SK-N-SH treated with all-trans-retinoic acid at 6 μM for 48 hours (cell line): ENCODE data around the gene HRAS.

Experiments
- ATAC-seq: fragments of 200-7000 bp; cut with Tn5 transposase; 3 replicates; pipeline ENCODE4 v1.9.1; 2020; ENCODE audit warnings: mild to moderate bottlenecking, moderate library complexity
- BACH2 ChIP-seq: fragments of 250-450 bp; sonication (Bioruptor Pico); IDR thresholded peaks from 2 replicates; pipeline ENCODE4 v1.9.0; 2021; ENCODE audit warnings: mild to moderate bottlenecking, borderline replicate concordance
- CSDC2 ChIP-seq: fragments of 250-450 bp; sonication (Bioruptor Pico); IDR thresholded peaks from 2 replicates; pipeline ENCODE4 v1.5.0; 2020; ENCODE audit warnings: mild to moderate bottlenecking, moderate library complexity
- ESRRG ChIP-seq: fragments of 250-450 bp; sonication (Bioruptor Pico); IDR thresholded peaks from 2 replicates; pipeline ENCODE4 v1.6.1; 2021; ENCODE audit warnings: mild to moderate bottlenecking
- GLIS3 ChIP-seq: fragments of 250-450 bp; sonication (Bioruptor Pico); IDR thresholded peaks from 2 replicates; pipeline ENCODE4 v1.5.0; 2020; ENCODE audit warnings: mild to moderate bottlenecking, moderate library complexity
- OSR1 ChIP-seq: fragments of 250-450 bp; sonication (Bioruptor Pico); IDR thresholded peaks from 2 replicates; pipeline ENCODE4 v1.8.0; 2022; ENCODE audit warnings: moderate library complexity, mild to moderate bottlenecking, inconsistent platforms
- PPARA ChIP-seq: fragments of 250-450 bp; sonication (Bioruptor Pico); IDR thresholded peaks from 2 replicates; pipeline ENCODE4 v1.5.0; 2020; ENCODE audit warnings: mild to moderate bottlenecking, borderline replicate concordance
- RARB ChIP-seq: fragments of 250-450 bp; sonication (Bioruptor Pico); IDR thresholded peaks from 2 replicates; pipeline ENCODE4 v1.8.0; 2021; ENCODE audit warnings: mild to moderate bottlenecking, moderate library complexity
- SNAI2 ChIP-seq: fragments of 250-450 bp; sonication (Bioruptor Pico); IDR thresholded peaks from 2 replicates; pipeline ENCODE4 v1.5.0; 2020; ENCODE audit warnings: mild to moderate bottlenecking, moderate library complexity
- TCF4 ChIP-seq: fragments of 250-450 bp; sonication (Bioruptor Pico); IDR thresholded peaks from 2 replicates; pipeline ENCODE4 v1.8.0; 2021; ENCODE audit warnings: mild to moderate bottlenecking, moderate library complexity, borderline replicate concordance
- TOX ChIP-seq: fragments of 250-450 bp; sonication (Bioruptor Pico); IDR thresholded peaks from 2 replicates; pipeline ENCODE4 v1.8.0; 2021; ENCODE audit warnings: mild to moderate bottlenecking, moderate library complexity, borderline replicate concordance
- ZC3H10 ChIP-seq: fragments of 250-450 bp; sonication (Bioruptor Pico); IDR thresholded peaks from 2 replicates; pipeline ENCODE4 v1.5.1; 2021; ENCODE audit warnings: mild to moderate bottlenecking, moderate library complexity
- ZFP3 ChIP-seq: fragments of 250-450 bp; sonication (Bioruptor Pico); IDR thresholded peaks from 2 replicates; pipeline ENCODE4 v1.5.0; 2020; ENCODE audit warnings: mild to moderate bottlenecking, moderate library complexity
- ZFP30 ChIP-seq: fragments of 450-650 bp; formaldehyde crosslinking; IDR thresholded peaks from 2 replicates; pipeline ENCODE4 v1.5.0; 2022; ENCODE audit warnings: mild to moderate bottlenecking, moderate library complexity
- ZNF565 ChIP-seq: fragments of 450-650 bp; formaldehyde crosslinking; conservative IDR thresholded peaks from 2 replicates; pipeline ENCODE4 v1.5.0; 2020; ENCODE audit warnings: low read depth, mild to moderate bottlenecking, moderate library complexity
- ZNF8 ChIP-seq: fragments of 450-650 bp; formaldehyde crosslinking; IDR thresholded peaks from 2 replicates; pipeline ENCODE4 v1.5.0; 2020; ENCODE audit warnings: mild to moderate bottlenecking, moderate library complexity
- TF ChIP-seq, protein P1 (sequence below): fragments of 250-450 bp; sonication (Bioruptor Pico); IDR thresholded peaks from 2 replicates; pipeline ENCODE4 v1.5.1; 2021; ENCODE audit warnings: mild to moderate bottlenecking, moderate library complexity
- TF ChIP-seq, protein P2 (sequence below): fragments of 250-450 bp; sonication (Bioruptor Pico); IDR thresholded peaks from 2 replicates; pipeline ENCODE4 v1.5.1; 2020; ENCODE audit warnings: low read depth, mild to moderate bottlenecking, moderate library complexity
- TF ChIP-seq, protein P3 (sequence below): fragments of 250-450 bp; sonication (Bioruptor Pico); IDR thresholded peaks from 2 replicates; pipeline ENCODE4 v1.8.0; 2020; ENCODE audit warnings: mild to moderate bottlenecking, moderate library complexity, borderline replicate concordance
- TF ChIP-seq, protein P4 (sequence below): fragments of 250-450 bp; sonication (Bioruptor Pico); IDR thresholded peaks from 2 replicates; pipeline ENCODE4 v1.8.0; 2021; ENCODE audit warnings: low read depth, mild to moderate bottlenecking, moderate library complexity, borderline replicate concordance
- TF ChIP-seq, protein P5 (sequence below): fragments of 250-450 bp; sonication (Bioruptor Pico); IDR thresholded peaks from 2 replicates; pipeline ENCODE4 v1.5.0; 2020; ENCODE audit warnings: mild to moderate bottlenecking, moderate library complexity

The HRAS gene

DNA sequence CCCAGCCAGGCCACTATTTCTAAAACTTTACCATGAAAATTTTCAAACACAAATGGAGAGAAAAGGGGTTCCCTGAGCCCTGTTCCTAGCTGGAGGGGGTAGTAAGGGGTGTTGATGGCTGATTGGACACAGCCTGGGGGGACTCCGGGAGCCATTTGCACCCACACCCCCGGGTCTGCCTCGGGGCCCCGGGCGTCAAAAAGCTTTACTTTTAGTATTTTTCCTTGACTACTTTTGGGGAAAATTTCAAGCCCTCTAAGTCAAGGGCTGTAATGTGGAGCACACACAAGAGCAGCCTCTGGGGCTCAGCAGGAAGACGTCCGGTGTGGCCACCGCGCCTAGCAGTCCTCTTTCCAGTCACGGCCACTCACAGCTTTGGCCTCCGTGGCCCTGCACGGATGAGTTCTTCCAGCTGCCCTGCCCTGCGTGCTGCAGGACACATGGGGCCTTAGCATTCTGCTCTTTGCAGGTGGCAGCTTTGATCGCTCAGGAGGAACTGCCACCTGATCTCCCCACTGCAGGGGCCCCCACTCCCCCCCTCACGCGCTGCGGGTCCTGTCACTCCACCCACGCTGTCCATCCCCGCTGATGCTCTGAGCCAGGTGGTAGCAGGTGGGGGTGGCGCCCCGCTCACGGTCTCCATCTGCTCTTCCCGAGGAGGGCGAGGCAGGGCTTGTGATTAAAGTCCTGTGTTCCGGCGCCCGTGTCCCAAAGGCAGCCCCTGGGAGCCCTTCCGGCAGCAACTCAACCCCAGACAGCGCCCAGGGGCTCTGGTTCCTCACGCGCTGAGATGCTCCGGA, 42.7 kb downstream of the HRAS start:
- no peak for ATAC-seq
- no peak for TF ChIP-seq RARB
- no peak for TF ChIP-seq BACH2 (CRISPR knock-in tag)
- TF ChIP-seq ESRRG: no peak
- no peak for TF ChIP-seq PPARA (CRISPR knock-in tag)
- TF ChIP-seq, protein P1, sequence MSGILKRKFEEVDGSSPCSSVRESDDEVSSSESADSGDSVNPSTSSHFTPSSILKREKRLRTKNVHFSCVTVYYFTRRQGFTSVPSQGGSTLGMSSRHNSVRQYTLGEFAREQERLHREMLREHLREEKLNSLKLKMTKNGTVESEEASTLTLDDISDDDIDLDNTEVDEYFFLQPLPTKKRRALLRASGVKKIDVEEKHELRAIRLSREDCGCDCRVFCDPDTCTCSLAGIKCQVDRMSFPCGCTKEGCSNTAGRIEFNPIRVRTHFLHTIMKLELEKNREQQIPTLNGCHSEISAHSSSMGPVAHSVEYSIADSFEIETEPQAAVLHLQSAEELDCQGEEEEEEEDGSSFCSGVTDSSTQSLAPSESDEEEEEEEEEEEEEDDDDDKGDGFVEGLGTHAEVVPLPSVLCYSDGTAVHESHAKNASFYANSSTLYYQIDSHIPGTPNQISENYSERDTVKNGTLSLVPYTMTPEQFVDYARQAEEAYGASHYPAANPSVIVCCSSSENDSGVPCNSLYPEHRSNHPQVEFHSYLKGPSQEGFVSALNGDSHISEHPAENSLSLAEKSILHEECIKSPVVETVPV (CRISPR knock-in tag): no peak
- no peak for TF ChIP-seq TCF4
- TF ChIP-seq GLIS3 (CRISPR knock-in tag): no peak
- TF ChIP-seq, protein P2, sequence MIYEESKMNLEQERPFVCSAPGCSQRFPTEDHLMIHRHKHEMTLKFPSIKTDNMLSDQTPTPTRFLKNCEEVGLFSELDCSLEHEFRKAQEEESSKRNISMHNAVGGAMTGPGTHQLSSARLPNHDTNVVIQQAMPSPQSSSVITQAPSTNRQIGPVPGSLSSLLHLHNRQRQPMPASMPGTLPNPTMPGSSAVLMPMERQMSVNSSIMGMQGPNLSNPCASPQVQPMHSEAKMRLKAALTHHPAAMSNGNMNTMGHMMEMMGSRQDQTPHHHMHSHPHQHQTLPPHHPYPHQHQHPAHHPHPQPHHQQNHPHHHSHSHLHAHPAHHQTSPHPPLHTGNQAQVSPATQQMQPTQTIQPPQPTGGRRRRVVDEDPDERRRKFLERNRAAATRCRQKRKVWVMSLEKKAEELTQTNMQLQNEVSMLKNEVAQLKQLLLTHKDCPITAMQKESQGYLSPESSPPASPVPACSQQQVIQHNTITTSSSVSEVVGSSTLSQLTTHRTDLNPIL (CRISPR knock-in tag): no peak
- no peak for TF ChIP-seq ZFP3
- TF ChIP-seq, all 23 proteins: peak for 0

DNA sequence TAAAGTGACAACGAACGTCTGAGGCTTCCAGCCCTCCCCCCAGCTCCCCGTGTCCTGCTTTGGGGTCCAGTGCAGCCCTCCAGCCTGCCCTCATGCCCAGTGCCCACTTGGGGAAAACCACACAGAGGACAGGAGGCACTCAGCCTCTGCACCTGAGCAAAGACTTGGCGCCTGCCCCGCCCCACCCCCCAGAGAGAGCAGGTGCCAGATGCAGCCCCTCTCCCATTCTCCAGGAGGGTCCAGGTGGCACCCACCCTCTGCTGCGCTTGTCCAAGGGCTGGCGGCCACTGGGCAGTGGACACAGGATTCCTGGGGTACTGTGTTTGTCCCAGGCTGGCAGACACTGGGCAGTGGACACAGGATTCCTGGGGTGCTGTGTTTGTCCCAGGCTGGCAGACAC, 44.0 kb downstream of the HRAS start:
- no peak for ATAC-seq
- TF ChIP-seq, protein P3, sequence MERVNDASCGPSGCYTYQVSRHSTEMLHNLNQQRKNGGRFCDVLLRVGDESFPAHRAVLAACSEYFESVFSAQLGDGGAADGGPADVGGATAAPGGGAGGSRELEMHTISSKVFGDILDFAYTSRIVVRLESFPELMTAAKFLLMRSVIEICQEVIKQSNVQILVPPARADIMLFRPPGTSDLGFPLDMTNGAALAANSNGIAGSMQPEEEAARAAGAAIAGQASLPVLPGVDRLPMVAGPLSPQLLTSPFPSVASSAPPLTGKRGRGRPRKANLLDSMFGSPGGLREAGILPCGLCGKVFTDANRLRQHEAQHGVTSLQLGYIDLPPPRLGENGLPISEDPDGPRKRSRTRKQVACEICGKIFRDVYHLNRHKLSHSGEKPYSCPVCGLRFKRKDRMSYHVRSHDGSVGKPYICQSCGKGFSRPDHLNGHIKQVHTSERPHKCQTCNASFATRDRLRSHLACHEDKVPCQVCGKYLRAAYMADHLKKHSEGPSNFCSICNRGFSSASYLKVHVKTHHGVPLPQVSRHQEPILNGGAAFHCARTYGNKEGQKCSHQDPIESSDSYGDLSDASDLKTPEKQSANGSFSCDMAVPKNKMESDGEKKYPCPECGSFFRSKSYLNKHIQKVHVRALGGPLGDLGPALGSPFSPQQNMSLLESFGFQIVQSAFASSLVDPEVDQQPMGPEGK: no peak
- TF ChIP-seq TOX (no peak), GLIS3 (CRISPR knock-in tag) (no peak), OSR1 (no peak), RARB (no peak), ZC3H10 (CRISPR knock-in tag) (no peak), ZNF565 (CRISPR knock-in tag) (no peak), ZFP3 (no peak), TCF4 (no peak), CSDC2 (CRISPR knock-in tag) (no peak), BACH2 (CRISPR knock-in tag) (no peak), PPARA (CRISPR knock-in tag) (no peak), ZNF8 (CRISPR knock-in tag) (no peak)
- TF ChIP-seq, protein P1 (CRISPR knock-in tag): no peak
- TF ChIP-seq, protein P4, sequence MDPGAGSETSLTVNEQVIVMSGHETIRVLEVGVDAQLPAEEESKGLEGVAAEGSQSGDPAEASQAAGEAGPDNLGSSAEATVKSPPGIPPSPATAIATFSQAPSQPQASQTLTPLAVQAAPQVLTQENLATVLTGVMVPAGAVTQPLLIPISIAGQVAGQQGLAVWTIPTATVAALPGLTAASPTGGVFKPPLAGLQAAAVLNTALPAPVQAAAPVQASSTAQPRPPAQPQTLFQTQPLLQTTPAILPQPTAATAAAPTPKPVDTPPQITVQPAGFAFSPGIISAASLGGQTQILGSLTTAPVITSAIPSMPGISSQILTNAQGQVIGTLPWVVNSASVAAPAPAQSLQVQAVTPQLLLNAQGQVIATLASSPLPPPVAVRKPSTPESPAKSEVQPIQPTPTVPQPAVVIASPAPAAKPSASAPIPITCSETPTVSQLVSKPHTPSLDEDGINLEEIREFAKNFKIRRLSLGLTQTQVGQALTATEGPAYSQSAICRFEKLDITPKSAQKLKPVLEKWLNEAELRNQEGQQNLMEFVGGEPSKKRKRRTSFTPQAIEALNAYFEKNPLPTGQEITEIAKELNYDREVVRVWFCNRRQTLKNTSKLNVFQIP (CRISPR knock-in tag): no peak
- TF ChIP-seq, protein P5, sequence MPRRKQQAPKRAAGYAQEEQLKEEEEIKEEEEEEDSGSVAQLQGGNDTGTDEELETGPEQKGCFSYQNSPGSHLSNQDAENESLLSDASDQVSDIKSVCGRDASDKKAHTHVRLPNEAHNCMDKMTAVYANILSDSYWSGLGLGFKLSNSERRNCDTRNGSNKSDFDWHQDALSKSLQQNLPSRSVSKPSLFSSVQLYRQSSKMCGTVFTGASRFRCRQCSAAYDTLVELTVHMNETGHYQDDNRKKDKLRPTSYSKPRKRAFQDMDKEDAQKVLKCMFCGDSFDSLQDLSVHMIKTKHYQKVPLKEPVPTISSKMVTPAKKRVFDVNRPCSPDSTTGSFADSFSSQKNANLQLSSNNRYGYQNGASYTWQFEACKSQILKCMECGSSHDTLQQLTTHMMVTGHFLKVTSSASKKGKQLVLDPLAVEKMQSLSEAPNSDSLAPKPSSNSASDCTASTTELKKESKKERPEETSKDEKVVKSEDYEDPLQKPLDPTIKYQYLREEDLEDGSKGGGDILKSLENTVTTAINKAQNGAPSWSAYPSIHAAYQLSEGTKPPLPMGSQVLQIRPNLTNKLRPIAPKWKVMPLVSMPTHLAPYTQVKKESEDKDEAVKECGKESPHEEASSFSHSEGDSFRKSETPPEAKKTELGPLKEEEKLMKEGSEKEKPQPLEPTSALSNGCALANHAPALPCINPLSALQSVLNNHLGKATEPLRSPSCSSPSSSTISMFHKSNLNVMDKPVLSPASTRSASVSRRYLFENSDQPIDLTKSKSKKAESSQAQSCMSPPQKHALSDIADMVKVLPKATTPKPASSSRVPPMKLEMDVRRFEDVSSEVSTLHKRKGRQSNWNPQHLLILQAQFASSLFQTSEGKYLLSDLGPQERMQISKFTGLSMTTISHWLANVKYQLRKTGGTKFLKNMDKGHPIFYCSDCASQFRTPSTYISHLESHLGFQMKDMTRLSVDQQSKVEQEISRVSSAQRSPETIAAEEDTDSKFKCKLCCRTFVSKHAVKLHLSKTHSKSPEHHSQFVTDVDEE: no peak

DNA sequence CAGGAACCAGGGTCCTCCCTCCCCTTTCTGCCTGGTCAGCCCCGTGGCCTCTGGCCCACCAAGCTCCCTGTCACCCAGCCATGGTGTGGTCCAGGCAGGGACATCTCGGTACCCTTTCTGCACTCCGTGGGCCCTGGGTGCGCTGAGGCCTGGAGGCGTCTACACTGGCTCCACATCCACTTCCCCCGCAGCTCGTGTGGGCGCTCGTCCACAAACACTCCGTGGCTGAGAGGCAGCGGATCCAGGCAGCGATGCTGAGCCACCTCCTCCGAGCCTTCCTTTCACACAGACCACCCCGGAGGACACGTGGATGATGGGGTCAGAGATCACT, 44.5 kb downstream of the HRAS start:
- ATAC-seq: no peak
- TF ChIP-seq SNAI2 (CRISPR knock-in tag) (no peak), ZNF565 (CRISPR knock-in tag) (no peak), ZFP30 (no peak), ZNF8 (CRISPR knock-in tag) (no peak), ESRRG (no peak), ZC3H10 (CRISPR knock-in tag) (no peak), TCF4 (no peak), TOX (no peak), GLIS3 (CRISPR knock-in tag) (no peak), BACH2 (CRISPR knock-in tag) (no peak), RARB (no peak), ZFP3 (no peak), CSDC2 (CRISPR knock-in tag) (no peak), OSR1 (no peak), PPARA (CRISPR knock-in tag) (no peak)
- TF ChIP-seq, protein P2 (CRISPR knock-in tag): no peak
- TF ChIP-seq, protein P4 (CRISPR knock-in tag): no peak
